ENCODE results near the gene SPINK5.

SPINK5 gene

DNA sequence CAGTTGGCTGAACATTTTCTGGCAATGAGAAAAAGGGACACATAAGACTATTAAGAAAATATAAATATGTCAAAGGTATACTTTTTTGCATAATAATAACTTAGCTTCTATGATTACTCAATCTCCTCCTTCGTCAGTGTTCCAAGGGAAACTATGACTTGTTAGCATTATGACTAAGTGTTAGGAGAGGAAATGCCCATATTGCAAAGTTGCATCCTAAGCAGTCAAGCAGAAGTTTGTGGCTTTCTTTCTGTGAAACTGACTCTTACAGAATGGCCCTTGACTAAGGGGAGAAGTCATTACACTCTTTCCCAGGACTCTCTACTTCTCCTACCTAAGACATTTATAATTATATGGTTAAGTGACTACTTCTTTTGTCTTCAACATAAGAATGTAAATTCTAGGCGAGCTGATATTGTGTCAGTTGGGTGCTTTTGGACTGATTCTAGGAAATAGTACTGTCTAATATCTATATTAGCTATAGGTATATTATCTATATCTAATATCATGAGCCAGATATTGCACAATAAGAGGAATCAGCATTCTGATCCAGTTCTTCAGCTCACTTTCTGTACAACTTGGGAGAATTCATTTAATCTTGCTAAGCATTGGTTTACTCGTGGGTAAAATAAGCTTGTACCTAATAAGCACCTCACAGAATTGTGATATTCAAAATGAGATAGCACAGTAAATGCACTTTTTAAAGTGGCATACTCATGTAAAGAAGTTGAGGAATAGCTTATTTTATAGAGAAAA, 122.6 kb downstream of the SPINK5 start:
- no peak for DNase-seq (ENCODE audit: low spot score)
